Endothelial cell of umbilical vein (primary cell): Measurements from ENCODE around the gene TOP3B. TPM values are rescaled to one million over a fixed set of nuclear protein-coding genes. Genes with fewer than 3 reads are reported as not detected.

Source experiments
- BruUV-seq: library from RNA; stranded (reverse); fragments of 400-500 nt; replicated peaks from 2 replicates; lab custom pipeline; 2021; lab: Mats Ljungman, UMichigan
- CTCF ChIA-PET: fragments of 300-600, 350-600 bp; sonication (Branson Sonifier 250); formaldehyde crosslinking; loops from one replicate; lab custom pipeline; 2021; ENCODE audit warnings: antibody characterized with exemption, inconsistent platforms; lab: Charles Lee
- POLR2A ChIA-PET: fragments of 300-600, 350-600 bp; sonication (Branson Sonifier 250); formaldehyde crosslinking; loops from one replicate; lab custom pipeline; 2021; ENCODE audit warnings: antibody characterized with exemption, inconsistent platforms; lab: Charles Lee
- DNase-seq: peaks from one replicate; pipeline ENCODE4 v3.0.0-alpha.2; 2011; ENCODE audit warnings: low read depth, low spot score
- FAIRE-seq: peaks from 2 replicates; lab custom pipeline; 2011; peaks lifted over from hg19 to GRCh38; lab: Jason Lieb, UNC
- H2AFZ ChIP-seq: 2 replicates; pipeline ENCODE4 v1.6.0; 2012; ENCODE audit warnings: low read depth, low read length, control low read depth, inconsistent platforms
- H3K27ac ChIP-seq: 2 replicates; pipeline ENCODE4 v1.5.1; 2011; ENCODE audit warnings: low read depth, mild to moderate bottlenecking, control low read depth, low read length, moderate library complexity; ENCODE audit not compliant: insufficient read depth
- H3K27me3 ChIP-seq, 2 experiments: 2 replicates each; pipeline versions ENCODE4 v1.6.0 to v1.6.1; 2011; ENCODE audit warnings: low read length in 2 of 2, mixed read lengths in 1 of 2; ENCODE audit not compliant: control insufficient read depth in 2 of 2, insufficient read depth in 2 of 2
- H3K36me3 ChIP-seq, 2 experiments: 2 replicates in 1 of 2; 3 replicates in 1 of 2; pipeline ENCODE4 v1.5.1; 2011; ENCODE audit warnings: low read length in 2 of 2, mild to moderate bottlenecking in 1 of 2, moderate library complexity in 1 of 2; ENCODE audit not compliant: control insufficient read depth in 2 of 2, insufficient read depth in 2 of 2; ENCODE audit errors: extremely low read depth in 1 of 2
- H3K4me1 ChIP-seq: 3 replicates; pipeline ENCODE4 v1.5.1; 2011; ENCODE audit warnings: mild to moderate bottlenecking, low read length; ENCODE audit not compliant: control insufficient read depth, insufficient read depth; ENCODE audit errors: extremely low read depth
- H3K4me2 ChIP-seq: 2 replicates; pipeline ENCODE4 v1.6.1; 2011; ENCODE audit warnings: low read length, control low read depth, mixed read lengths; ENCODE audit not compliant: insufficient read depth
- H3K4me3 ChIP-seq, 3 experiments: fragments of 200-600 bp in 1 of 3; sonication (generic), shearing (Covaris generic) in 1 of 3; replicated peaks in 1 of 3; 2 replicates each; pipeline ENCODE4 v1.5.1; 2011 to 2016; ENCODE audit warnings: control low read depth in 3 of 3, low read length in 3 of 3, mild to moderate bottlenecking in 2 of 3, inconsistent platforms in 1 of 3, low read depth in 1 of 3, moderate library complexity in 1 of 3; ENCODE audit not compliant: insufficient read depth in 1 of 3
- H3K79me2 ChIP-seq: 2 replicates; pipeline ENCODE4 v1.6.0; 2012; ENCODE audit warnings: low read length, inconsistent platforms; ENCODE audit not compliant: control insufficient read depth, insufficient read depth
- H3K9ac ChIP-seq: replicated peaks from 2 replicates; pipeline ENCODE3; 2011; ENCODE audit warnings: low read length, control low read depth; ENCODE audit not compliant: insufficient read depth; ENCODE audit errors: extremely low read depth
- H3K9me1 ChIP-seq: replicated peaks from 3 replicates; pipeline ENCODE4 v1.6.0; 2011; ENCODE audit warnings: mild to moderate bottlenecking, low read length; ENCODE audit not compliant: control insufficient read depth, insufficient read depth; ENCODE audit errors: extremely low read depth
- H3K9me3 ChIP-seq: replicated peaks from 2 replicates; pipeline ENCODE4 v1.5.1; 2012; ENCODE audit warnings: low read length, inconsistent platforms; ENCODE audit not compliant: control insufficient read depth, insufficient read depth
- H4K20me1 ChIP-seq: replicated peaks from 2 replicates; pipeline ENCODE3; 2011; ENCODE audit warnings: mild to moderate bottlenecking, low read length; ENCODE audit not compliant: control insufficient read depth, insufficient read depth; ENCODE audit errors: extremely low read depth
- CTCF ChIP-seq, 2 donors: IDR thresholded peaks; 1 replicate in 1 of 2; 2 replicates in 1 of 2; pipeline ENCODE4 v1.5.1; 2011; ENCODE audit warnings: low read length in 2 of 2, mild to moderate bottlenecking in 2 of 2, moderate library complexity in 2 of 2, control low read depth in 1 of 2, inconsistent platforms in 1 of 2, low read depth in 1 of 2; ENCODE audit not compliant: insufficient read depth in 1 of 2; ENCODE audit errors: extremely low read depth in 1 of 2
- EZH2 ChIP-seq: IDR thresholded peaks from 2 replicates; pipeline ENCODE4 v1.6.1; 2012; ENCODE audit warnings: borderline replicate concordance, low read depth, mild to moderate bottlenecking, moderate library complexity, low read length, inconsistent platforms; ENCODE audit not compliant: severe bottlenecking
- FOS ChIP-seq: IDR thresholded peaks from 2 replicates; pipeline ENCODE4 v1.6.1; 2011; ENCODE audit warnings: mild to moderate bottlenecking, low read length, moderate library complexity, borderline replicate concordance; ENCODE audit not compliant: insufficient read depth
- GATA2 ChIP-seq: IDR thresholded peaks from 2 replicates; pipeline ENCODE4 v1.7.0; 2011; ENCODE audit warnings: low read depth, mild to moderate bottlenecking, moderate library complexity, mixed read lengths, low read length; ENCODE audit not compliant: insufficient read length, insufficient read depth
- JUN ChIP-seq: IDR thresholded peaks from 2 replicates; pipeline ENCODE4 v1.6.1; 2011; ENCODE audit warnings: borderline replicate concordance, low read depth; ENCODE audit not compliant: insufficient read length, insufficient read depth
- MAX ChIP-seq: IDR thresholded peaks from 2 replicates; pipeline ENCODE4 v1.6.1; 2011; ENCODE audit not compliant: insufficient read depth, insufficient read length
- MYC ChIP-seq: IDR thresholded peaks from one replicate; pipeline ENCODE4 v1.6.1; 2011; ENCODE audit warnings: mild to moderate bottlenecking, low read depth, low read length
- POLR2A ChIP-seq: IDR thresholded peaks from 2 replicates; pipeline ENCODE4 v1.6.1; 2012; ENCODE audit warnings: low read depth, mild to moderate bottlenecking, control low read depth, low read length
- POLR2AphosphoS5 ChIP-seq: IDR thresholded peaks from 2 replicates; pipeline ENCODE4 v1.6.1; 2012; ENCODE audit warnings: low read depth, mild to moderate bottlenecking, control low read depth, low read length, moderate library complexity; ENCODE audit not compliant: insufficient read depth
- dilution Hi-C: fragments of 300-500 bp; cut with MboI; formaldehyde crosslinking; loops from one replicate; pipeline ENCODE4 v1.15.0; 2019; ENCODE audit warnings: low sequenced_read_pairs; ENCODE audit not compliant: extremely low pct_ligation_motif_present
- intact Hi-C: fragments of 100-400 bp; cut with micrococcal nuclease; formaldehyde crosslinking; loops from one replicate; pipeline ENCODE4 v1.10.0; 2022
- polyA plus RNA-seq, 4 experiments: library from polyadenylated mRNA; depleted of rRNA in 3 of 4; stranded (reverse) in 3 of 4; unstranded in 1 of 4; fragments of >200 nt; gene quantifications; 2 replicates each; pipeline versions ENCODE4 v1.2.1 to v1.2.3, GENCODE V29; 2011 to 2012; ENCODE audit warnings: missing spikeins in 1 of 4
- total RNA-seq: library from RNA; stranded (reverse); gene quantifications from 2 replicates; pipeline ENCODE4 v1.2.3, GENCODE V29; 2021

The TOP3B gene
- total and polyA plus RNA-seq, 2 donors (not counting 3 experiments of a cell fraction or from before 2014, with no cell fraction given) = 25.2 to 56.5 TPM

DNA sequence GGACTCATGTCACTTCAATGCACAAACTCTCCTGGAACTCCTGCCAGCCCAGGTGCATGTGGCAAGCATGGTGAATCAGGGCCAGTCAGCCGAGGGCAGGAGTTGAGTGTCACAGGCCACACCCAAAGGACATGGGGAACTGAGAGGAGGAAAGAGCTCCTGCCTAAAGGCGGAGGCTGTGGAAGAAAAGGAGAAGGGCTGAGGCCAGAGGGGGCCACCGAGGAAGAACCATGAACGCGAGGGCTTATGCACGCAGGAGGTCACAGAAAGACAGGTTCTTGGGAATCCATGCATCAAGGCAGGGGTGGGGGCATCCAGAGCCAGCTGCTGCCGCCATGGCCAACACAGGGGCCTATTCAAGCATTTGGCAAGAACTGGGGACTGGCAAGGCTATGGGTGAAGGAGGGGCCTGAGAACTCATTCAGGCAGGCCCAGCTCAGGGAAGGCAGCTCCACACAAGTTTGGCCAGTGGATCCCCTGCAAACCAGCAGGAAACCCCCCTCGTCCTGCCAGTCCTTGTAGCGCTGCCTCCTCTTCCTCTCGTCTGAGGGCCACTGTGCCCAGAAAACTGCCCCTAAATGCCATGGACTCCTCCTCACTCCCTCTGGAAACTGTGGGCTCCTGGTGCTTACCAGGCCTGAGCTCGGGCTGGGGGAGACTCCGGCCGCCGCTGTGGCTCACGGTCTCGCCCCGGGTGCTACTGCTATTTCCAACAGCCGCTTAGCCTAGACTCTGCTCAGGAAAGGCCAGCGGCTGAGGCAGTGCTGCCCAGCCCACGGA is 45.4 kb downstream of the TOP3B start:
- no peaks in the 10 kb centered on the region for H4K20me1 ChIP-seq
- H3K9me3 ChIP-seq = no peaks in the 10 kb centered on the region
- H3K79me2 ChIP-seq = peaks cover 50% of the 10 kb centered on the region
- H3K36me3 ChIP-seq = peaks cover 21 to 41% of the 10 kb centered on the region in 2 experiments
- H3K9me1 ChIP-seq = no peaks in the 10 kb centered on the region
- FAIRE-seq (peak; percentile 48), DNase-seq (no peak)
- peak overlapping the region; percentile 36 for H3K9ac ChIP-seq
- TF ChIP-seq POLR2A = no peak
- TF ChIP-seq POLR2AphosphoS5 = no peak
- TF ChIP-seq MAX = no peak
- TF ChIP-seq JUN = no peak
- no peak for TF ChIP-seq EZH2
- no peak for TF ChIP-seq FOS
- no peak for TF ChIP-seq CTCF (IDR thresholded peaks at IDR 0.05; ENCODE audit: extremely low read depth in 1 of 2, insufficient read depth in 1 of 2, low read depth in 1 of 2, low read length in 2 of 2)
- TF ChIP-seq MYC = no peak
- TF ChIP-seq GATA2 = no peak
- H3K27me3 ChIP-seq = no peaks in the 10 kb centered on the region
- ChIA-PET CTCF (interaction anchor here (0.9 to 13.1 kb wide), 9 partner anchors 13 to 223 kb away, joined by 3 to 292 read pairs (median 7); partner anchors contain the start of gene PPM1F), POLR2A (no interaction called here)
- no peak overlapping the region for H2AFZ ChIP-seq
- dilution Hi-C loops (loop anchor here (10.0 to 25.0 kb wide), 3 partner anchors 82 to 225 kb away; no protein-coding TSS in a partner anchor), intact Hi-C loops (loop anchor here (5.0 kb wide), 1 partner anchor 45 kb away; the partner anchor contains the start of gene TOP3B)
- H3K4me2 ChIP-seq = peak overlapping the region; percentile 1
- BruUV-seq = no TSS peak
- peak overlapping the region; percentile 86 for H3K27ac ChIP-seq
- peaks cover 53% of the 10 kb centered on the region for H3K4me1 ChIP-seq
- H3K4me3 ChIP-seq = no peak overlapping the region
